IMR-90 (cell line): ENCODE results near the gene MICU1. TPM values are rescaled to one million over a fixed set of nuclear protein-coding genes. Genes with fewer than 3 reads are reported as not detected.
"Not testable (repeated sequence)": the region's sequence is repeated elsewhere in the genome, so short reads cannot be mapped to it uniquely, and the experiment has no call there.

Experiments
- ATAC-seq: fragments of 200-7000 bp; cut with Tn5 transposase; 2 replicates; pipeline ENCODE4 v1.9.1; 2020; ENCODE audit warnings: low read depth, mild to moderate bottlenecking, moderate library complexity
- BruUV-seq: library from RNA; stranded (reverse); fragments of 400-500 nt; replicated peaks from 2 replicates; lab custom pipeline; 2021; lab: Mats Ljungman, UMichigan
- CTCF ChIA-PET: fragments of 300-600 bp; formaldehyde crosslinking; extraction: SDS; loops from one replicate; lab custom pipeline; 2021; ENCODE audit warnings: antibody characterized with exemption; lab: Yijun Ruan, JAX
- POLR2A ChIA-PET: fragments of 300-600 bp; sonication (Branson Sonifier 250); formaldehyde crosslinking; loops from one replicate; lab custom pipeline; 2022; ENCODE audit warnings: antibody characterized with exemption; ENCODE audit not compliant: unreplicated experiment; lab: Charles Lee
- DNase-seq: peaks from one replicate; pipeline ENCODE4 v3.0.0; 2013
- H2AFZ ChIP-seq: replicated peaks from 2 replicates; pipeline ENCODE3; 2013; ENCODE audit warnings: low read length, mild to moderate bottlenecking; ENCODE audit not compliant: poor library complexity
- H2AK5ac ChIP-seq: 2 replicates; pipeline ENCODE4 v1.6.1; 2013; ENCODE audit warnings: low read depth, low read length, inconsistent platforms
- H2AK9ac ChIP-seq: replicated peaks from 2 replicates; pipeline ENCODE3; 2013; ENCODE audit warnings: mild to moderate bottlenecking, low read depth, low read length, moderate library complexity; ENCODE audit not compliant: poor library complexity
- H2BK120ac ChIP-seq: 2 replicates; pipeline ENCODE4 v1.6.1; 2013; ENCODE audit warnings: low read depth, low read length, inconsistent platforms
- H2BK15ac ChIP-seq: 3 replicates; pipeline ENCODE4 v1.6.1; 2013; ENCODE audit warnings: low read depth, low read length, inconsistent platforms
- H2BK20ac ChIP-seq: 2 replicates; pipeline ENCODE4 v1.6.1; 2013; ENCODE audit warnings: low read depth, mild to moderate bottlenecking, inconsistent platforms, low read length, moderate library complexity
- H2BK5ac ChIP-seq: 2 replicates; pipeline ENCODE4 v1.6.1; 2013; ENCODE audit warnings: mild to moderate bottlenecking, low read depth, low read length, inconsistent platforms; ENCODE audit not compliant: poor library complexity, severe bottlenecking
- H3K14ac ChIP-seq: replicated peaks from 2 replicates; pipeline ENCODE4 v1.6.1; 2013; ENCODE audit warnings: low read depth, low read length, inconsistent platforms
- H3K18ac ChIP-seq: 2 replicates; pipeline ENCODE4 v1.6.1; 2013; ENCODE audit warnings: low read depth, low read length, control low read depth
- H3K23ac ChIP-seq: 2 replicates; pipeline ENCODE4 v1.6.1; 2013; ENCODE audit warnings: low read depth, low read length, inconsistent platforms
- H3K27ac ChIP-seq: 2 replicates; pipeline ENCODE4 v1.5.1; 2013; ENCODE audit warnings: mild to moderate bottlenecking, control low read depth, low read length; ENCODE audit not compliant: insufficient read depth
- H3K27me3 ChIP-seq: 2 replicates; pipeline ENCODE4 v1.6.1; 2013; ENCODE audit warnings: low read length; ENCODE audit not compliant: control insufficient read depth, insufficient read depth
- H3K36me3 ChIP-seq: 2 replicates; pipeline ENCODE4 v1.6.1; 2013; ENCODE audit warnings: low read length, mixed read lengths; ENCODE audit not compliant: control insufficient read depth, insufficient read depth
- H3K4ac ChIP-seq: 2 replicates; pipeline ENCODE4 v1.6.1; 2013; ENCODE audit warnings: low read depth, low read length, inconsistent platforms
- H3K4me1 ChIP-seq: 2 replicates; pipeline ENCODE4 v1.6.1; 2013; ENCODE audit warnings: low read length, mixed read lengths; ENCODE audit not compliant: control insufficient read depth, insufficient read depth
- H3K4me2 ChIP-seq: 2 replicates; pipeline ENCODE4 v1.6.1; 2013; ENCODE audit warnings: low read depth, mild to moderate bottlenecking, control low read depth, low read length, moderate library complexity
- H3K4me3 ChIP-seq: 2 replicates; pipeline ENCODE4 v1.5.1; 2013; ENCODE audit warnings: low read depth, mild to moderate bottlenecking, control low read depth, low read length, moderate library complexity; ENCODE audit not compliant: insufficient read depth
- H3K56ac ChIP-seq: 2 replicates; pipeline ENCODE4 v1.6.1; 2013; ENCODE audit warnings: low read length, inconsistent platforms; ENCODE audit not compliant: insufficient read depth; ENCODE audit errors: extremely low read depth
- H3K79me1 ChIP-seq, 2 experiments: 2 replicates each; pipeline ENCODE4 v1.6.1; 2013; ENCODE audit warnings: low read length in 2 of 2, inconsistent platforms in 1 of 2, low read depth in 1 of 2
- H3K9ac ChIP-seq: 2 replicates; pipeline ENCODE4 v1.6.1; 2013; ENCODE audit warnings: low read depth, low read length, control low read depth
- H3K9me1 ChIP-seq: 2 replicates; pipeline ENCODE4 v1.6.1; 2013; ENCODE audit warnings: low read length, inconsistent platforms; ENCODE audit not compliant: insufficient read depth
- H3K9me3 ChIP-seq: 2 replicates; pipeline ENCODE4 v1.6.1; 2013; ENCODE audit warnings: low read length; ENCODE audit not compliant: control insufficient read depth, insufficient read depth
- H4K20me1 ChIP-seq: 2 replicates; pipeline ENCODE4 v1.6.1; 2013; ENCODE audit warnings: low read length, inconsistent platforms; ENCODE audit not compliant: insufficient read depth
- H4K5ac ChIP-seq: 2 replicates; pipeline ENCODE4 v1.6.1; 2013; ENCODE audit warnings: mild to moderate bottlenecking, low read depth, low read length, control low read depth
- H4K8ac ChIP-seq, 2 experiments: 2 replicates each; pipeline ENCODE4 v1.6.1; 2013; ENCODE audit warnings: low read depth in 2 of 2, low read length in 2 of 2, control low read depth in 1 of 2, inconsistent platforms in 1 of 2
- H4K91ac ChIP-seq: 2 replicates; pipeline ENCODE4 v1.6.1; 2013; ENCODE audit warnings: low read depth, low read length, inconsistent platforms; ENCODE audit not compliant: insufficient read depth
- CEBPB ChIP-seq: IDR thresholded peaks from 2 replicates; pipeline ENCODE4 v1.6.1; 2012; ENCODE audit warnings: low read depth, low read length, improper control_type of control experiment
- MAZ ChIP-seq: IDR thresholded peaks from 2 replicates; pipeline ENCODE4 v1.6.1; 2012; ENCODE audit warnings: low read depth, mild to moderate bottlenecking, low read length, improper control_type of control experiment, moderate library complexity, borderline replicate concordance
- WGBS, 2 experiments: methylation state at CpG; one replicate each; pipeline versions ENCODE4 v1.1.5 to v1.1.7; 2013; ENCODE audit warnings: missing lambda C conversion rate in 2 of 2; ENCODE audit not compliant: insufficient read length in 1 of 2; ENCODE audit errors: extremely low coverage in 2 of 2; 5-methylcytosine and 5-hydroxymethylcytosine counted together
- dilution Hi-C: fragments of 300-500 bp; cut with HindIII; formaldehyde crosslinking; loops from one replicate; pipeline ENCODE4 v1.14.3; 2018; ENCODE audit warnings: low sequenced_read_pairs; ENCODE audit not compliant: unreplicated experiment
- in situ Hi-C: fragments of 300-500 bp; cut with MboI; formaldehyde crosslinking; loops from 3 replicates; pipeline ENCODE4 v1.14.3; 2019; ENCODE audit warnings: low sequenced_read_pairs, inconsistent platforms, mixed read lengths
- intact Hi-C: fragments of 100-400 bp; cut with micrococcal nuclease; formaldehyde crosslinking; loops from 2 replicates; pipeline ENCODE4 v1.10.0; 2022
- polyA plus RNA-seq, 3 experiments: library from polyadenylated mRNA; depleted of rRNA; stranded (reverse); fragments of >200 nt; gene quantifications; 2 replicates each; pipeline ENCODE4 v1.2.3, GENCODE V29; 2012; ENCODE audit warnings: low replicate concordance in 1 of 3
- total RNA-seq: library from RNA; depleted of rRNA; stranded (reverse); fragments of >200 nt; gene quantifications from 2 replicates; pipeline ENCODE4 v1.2.3, GENCODE V29; 2012

The MICU1 gene
- total and polyA plus RNA-seq, 2 of the 4 experiments (the other 2 are of a cell fraction) = 43.6 to 44.7 TPM

DNA sequence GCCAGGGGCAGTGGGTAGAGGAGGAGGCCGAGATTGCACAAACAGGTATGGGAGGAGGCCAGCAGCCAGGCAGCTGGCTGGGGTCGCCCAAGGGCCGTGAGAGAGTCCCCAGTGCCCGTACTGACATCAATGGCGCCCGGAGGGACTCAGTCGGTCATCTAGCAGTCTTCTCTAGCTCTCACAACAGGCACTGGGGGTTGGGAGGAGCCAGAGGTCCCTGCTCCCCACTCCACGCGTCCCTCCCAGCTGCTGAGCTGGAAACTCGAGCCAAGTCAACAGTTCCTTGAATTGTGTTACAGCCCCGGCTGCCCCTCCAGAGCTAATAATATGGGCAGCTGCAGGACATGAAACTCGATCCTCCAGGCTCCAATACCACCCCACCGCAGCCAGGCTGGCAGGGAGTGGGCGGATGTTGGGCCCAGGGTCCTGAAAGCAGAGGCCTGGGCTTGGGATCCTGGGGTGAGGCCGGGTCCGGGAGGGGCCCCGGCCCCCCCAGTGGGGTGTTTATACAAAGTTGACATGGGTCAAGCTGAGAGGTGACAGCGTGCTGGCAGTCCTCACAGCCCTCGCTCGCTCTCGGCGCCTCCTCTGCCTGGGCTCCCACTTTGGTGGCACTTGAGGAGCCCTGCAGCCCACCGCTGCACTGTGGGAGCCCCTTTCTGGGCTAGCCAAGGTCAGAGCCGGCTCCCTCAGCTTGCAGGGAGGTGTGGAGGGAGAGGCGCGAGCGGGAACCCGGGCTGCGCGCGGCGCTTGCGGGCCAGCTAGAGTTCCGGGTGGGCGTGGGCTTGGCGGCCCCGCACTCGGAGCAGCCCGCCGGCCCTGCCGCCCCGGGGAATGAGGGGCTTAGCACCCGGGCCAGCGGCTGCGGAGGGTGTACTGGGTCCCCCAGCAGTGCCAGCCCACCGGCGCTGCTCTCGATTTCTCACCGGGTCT, 300.4 kb downstream of the MICU1 start:
- dilution Hi-C loops, H3K27me3 ChIP-seq, H3K9me3 ChIP-seq, H3K9ac ChIP-seq, H3K36me3 ChIP-seq, H3K4me3 ChIP-seq, POLR2A ChIA-PET, H3K23ac ChIP-seq, H3K56ac ChIP-seq, H4K20me1 ChIP-seq, BruUV-seq: not testable (repeated sequence)
- peak overlapping the region; percentile 6 for H2BK5ac ChIP-seq
- H2BK20ac ChIP-seq = peak overlapping the region; percentile 43; the same call in 1 of the 2 replicates
- peak overlapping the region; percentile 19 to 91; a peak in 3 of 4 replicates for H4K8ac ChIP-seq
- H2AK9ac ChIP-seq = peak overlapping the region; percentile 92
- H3K4me1 ChIP-seq = peaks cover 33% of the 10 kb centered on the region
- peak overlapping the region; percentile 43 for H3K4me2 ChIP-seq
- peak overlapping the region; percentile 64 for H3K14ac ChIP-seq
- DNase-seq (peak; percentile 63), ATAC-seq (peak; percentile 25)
- peak overlapping the region; percentile 58 for H3K27ac ChIP-seq
- H2BK15ac ChIP-seq = peak overlapping the region; percentile 69; the same call in 1 of the 3 replicates
- H3K4ac ChIP-seq = peak overlapping the region; percentile 86
- H3K79me1 ChIP-seq = peaks cover 0 to 13% of the 10 kb centered on the region in 2 experiments; a peak in 2 of 4 replicates
- H4K91ac ChIP-seq = peak overlapping the region; percentile 86
- WGBS, 2 experiments = 81% methylated on average over 3 of the region's 49 CpGs; no CpG with 5 or more reads in 1 of the 2 experiments
- TF ChIP-seq CEBPB (0 out of 2 replicates have a peak, but pooled peaks have one; percentile 0), MAZ (peak; percentile 49; the same call in 1 of the 2 replicates)
- peak overlapping the region; percentile 67 for H3K18ac ChIP-seq
- in situ Hi-C loops (loop anchor here (10.0 kb wide), 1 partner anchor 361 kb away; the partner anchor contains the start of gene CHST3), intact Hi-C loops (loop anchor here (5.0 kb wide), 1 partner anchor 428 kb away; no protein-coding TSS in a partner anchor)
- H3K9me1 ChIP-seq = peaks cover 18% of the 10 kb centered on the region
- H4K5ac ChIP-seq = peak overlapping the region; percentile 58
- peak overlapping the region; percentile 78 for H2BK120ac ChIP-seq
- H2AK5ac ChIP-seq = peak overlapping the region; percentile 84
- peak overlapping the region; percentile 84 for H2AFZ ChIP-seq
- CTCF ChIA-PET = interaction anchor here (1.6 kb wide), 1 partner anchor 12 kb away, joined by 3 read pairs; no protein-coding TSS in a partner anchor
